NCI-H2107 (cell line): ENCODE data around the gene ELMOD1.

Experiments used
- DNase-seq: peaks from one replicate; lab custom pipeline; 2025; lab: John Stamatoyannopoulos, UW

ELMOD1 gene

DNA sequence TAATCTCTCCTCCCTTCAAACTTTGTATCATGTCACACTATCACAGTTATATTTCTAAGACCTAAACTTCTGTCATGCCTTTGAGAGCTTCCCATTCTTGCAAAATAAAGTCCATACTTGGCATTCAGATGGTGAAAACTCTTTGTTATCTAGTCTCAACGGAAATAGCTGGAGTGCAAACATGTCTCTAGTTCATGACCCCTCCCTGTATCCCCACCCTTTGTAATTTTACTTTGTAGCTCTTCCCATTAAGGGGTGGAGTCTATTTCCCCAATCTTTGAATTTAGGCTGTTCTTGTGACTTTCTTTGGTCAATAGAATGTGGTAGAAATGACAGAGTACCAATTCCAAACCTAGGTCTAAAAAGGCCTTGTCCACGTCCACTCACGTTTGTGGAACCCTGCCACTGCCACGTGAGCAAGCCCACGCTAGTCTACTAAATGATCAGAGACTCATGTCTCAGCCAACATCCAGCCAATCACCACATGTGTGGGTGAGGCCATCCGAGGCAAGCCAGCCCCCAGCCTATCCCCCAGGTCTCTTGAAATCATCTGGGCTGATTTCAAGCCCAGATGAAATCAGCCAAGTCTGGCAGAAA lies 97.5 kb downstream of the ELMOD1 start:
- no peak for DNase-seq

DNA sequence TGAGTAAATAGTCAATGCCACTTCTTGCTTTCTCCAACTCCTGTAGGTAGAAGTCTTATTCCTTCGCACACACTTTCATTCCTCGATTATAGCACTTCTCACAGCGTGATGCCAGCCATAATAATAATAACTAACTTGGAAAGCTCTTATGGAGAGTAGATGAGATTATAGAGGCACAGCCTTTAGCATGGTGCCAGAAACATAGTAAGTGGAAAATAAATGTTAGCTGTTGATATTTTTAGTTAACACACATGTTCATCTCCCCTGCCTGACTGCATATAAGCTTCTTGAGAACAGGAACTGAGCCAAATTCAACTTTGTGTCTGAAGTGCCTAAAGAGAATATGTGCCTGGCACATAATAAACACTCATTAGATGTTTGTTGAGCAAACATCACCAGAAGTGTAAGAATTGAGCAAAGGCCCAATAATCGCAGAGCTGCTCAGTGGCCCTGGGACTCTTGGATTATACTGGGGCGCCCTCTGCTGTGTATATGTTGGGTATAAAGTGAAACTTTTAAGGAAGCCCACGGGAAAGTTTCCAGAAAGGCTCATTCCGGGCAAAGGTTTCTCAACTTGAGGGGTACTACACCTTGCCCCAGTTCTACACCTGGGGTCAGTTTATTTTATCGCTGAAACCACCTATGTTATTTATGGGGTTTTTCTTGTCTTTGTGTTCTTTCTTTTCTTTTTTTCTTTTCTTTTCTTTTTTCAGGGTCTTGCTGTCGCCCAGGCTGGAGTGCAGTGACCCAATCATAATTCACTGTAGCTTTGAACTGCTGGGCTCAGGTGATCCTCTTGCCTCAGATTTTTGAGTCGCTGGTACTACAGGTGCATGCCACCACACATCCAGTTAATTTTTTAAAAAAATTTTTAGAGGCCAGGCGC lies 98.6 kb downstream of the ELMOD1 start:
- DNase-seq, result no peak

DNA sequence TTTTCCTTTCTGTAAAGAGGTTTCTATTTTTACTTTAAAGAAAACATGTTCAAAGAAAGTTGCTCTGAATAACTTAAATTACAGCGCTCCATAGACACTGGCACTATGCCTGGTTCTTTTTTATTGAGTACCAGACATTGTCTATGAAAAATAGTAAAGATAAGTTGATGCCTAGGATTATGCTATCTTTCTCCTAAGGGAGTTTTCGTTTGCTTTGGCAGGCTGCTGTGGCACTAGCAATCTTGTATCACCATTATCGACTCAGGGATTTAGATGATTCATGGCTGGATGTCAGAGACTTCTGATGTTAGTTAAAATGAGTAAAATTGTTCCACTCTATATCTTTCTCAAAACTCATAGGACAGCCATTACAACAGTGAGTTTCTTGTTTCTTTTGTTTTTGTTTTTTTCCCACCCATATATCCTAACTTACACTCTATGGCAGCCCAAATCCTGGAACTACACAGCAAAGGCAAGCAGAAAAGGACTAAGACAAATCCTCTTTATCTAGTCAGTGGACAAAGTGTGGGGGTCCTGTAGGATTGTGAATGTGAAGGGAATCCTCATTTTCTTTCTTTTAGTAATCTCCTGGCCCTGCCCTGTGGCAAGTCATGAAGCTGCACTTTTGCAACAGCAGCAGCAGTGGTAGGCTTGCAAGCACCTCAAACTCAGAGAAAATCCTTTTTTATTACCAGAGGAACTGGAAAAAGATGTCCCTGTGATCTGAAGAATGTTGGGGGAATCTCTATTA lies 100.2 kb downstream of the ELMOD1 start:
- DNase-seq, result no peak

DNA sequence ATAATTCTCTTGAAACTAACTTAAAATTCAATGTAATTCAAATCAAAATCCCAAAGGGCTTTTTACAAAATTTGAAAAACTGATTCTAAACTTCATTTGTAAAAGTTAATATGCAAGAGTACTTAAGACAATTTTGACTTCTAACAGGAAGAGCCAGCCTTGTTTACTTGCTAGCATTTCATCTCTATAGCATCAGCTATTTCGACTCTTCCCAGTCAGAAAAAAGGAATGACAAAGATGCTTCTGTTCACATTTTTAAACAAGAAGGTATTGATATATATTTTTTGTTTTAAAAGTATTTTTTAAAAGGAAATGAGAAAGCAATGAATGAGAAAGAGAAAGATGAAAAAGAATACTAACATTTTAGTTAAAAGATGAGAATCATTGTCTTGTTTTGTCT lies 104.5 kb downstream of the ELMOD1 start:
- no peak for DNase-seq

DNA sequence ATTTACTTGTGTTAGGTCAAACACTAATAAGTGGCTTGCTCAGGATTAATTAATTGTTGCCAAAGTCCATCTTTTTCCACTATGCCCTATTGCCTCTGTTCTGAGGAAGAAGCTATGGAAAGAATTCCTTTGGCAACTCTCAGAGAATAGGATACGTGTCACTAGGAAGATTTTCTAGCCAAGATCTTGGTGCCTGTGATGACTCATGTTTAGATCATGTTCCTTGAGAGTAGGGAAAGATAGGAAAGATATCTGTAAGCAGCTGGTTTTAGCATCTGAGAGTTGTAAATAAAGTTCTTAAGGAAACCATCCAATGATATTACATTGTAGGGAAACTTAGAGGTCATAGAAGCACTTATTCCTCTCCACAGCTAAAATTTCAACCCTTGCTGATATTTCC lies 105.2 kb downstream of the ELMOD1 start:
- DNase-seq, result no peak

DNA sequence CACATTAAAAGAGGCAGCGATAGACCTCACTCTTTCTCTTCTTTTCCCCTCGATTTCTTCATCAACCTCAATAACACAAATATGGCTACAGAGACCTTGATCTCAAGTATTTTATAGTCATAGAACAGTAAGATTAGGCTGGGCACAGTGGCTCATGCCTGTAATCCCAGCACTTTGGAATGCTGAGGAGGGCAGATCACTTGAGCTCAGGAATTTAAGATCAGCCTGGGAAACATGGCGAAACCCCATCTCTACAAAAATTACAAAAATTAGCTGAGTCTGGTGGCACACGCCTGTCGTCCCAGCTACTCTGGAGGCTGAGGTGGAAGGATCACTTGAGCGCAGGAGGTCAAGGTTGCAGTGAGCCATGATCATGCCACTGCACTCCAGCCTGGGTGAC lies 106.3 kb downstream of the ELMOD1 start:
- no peak for DNase-seq

DNA sequence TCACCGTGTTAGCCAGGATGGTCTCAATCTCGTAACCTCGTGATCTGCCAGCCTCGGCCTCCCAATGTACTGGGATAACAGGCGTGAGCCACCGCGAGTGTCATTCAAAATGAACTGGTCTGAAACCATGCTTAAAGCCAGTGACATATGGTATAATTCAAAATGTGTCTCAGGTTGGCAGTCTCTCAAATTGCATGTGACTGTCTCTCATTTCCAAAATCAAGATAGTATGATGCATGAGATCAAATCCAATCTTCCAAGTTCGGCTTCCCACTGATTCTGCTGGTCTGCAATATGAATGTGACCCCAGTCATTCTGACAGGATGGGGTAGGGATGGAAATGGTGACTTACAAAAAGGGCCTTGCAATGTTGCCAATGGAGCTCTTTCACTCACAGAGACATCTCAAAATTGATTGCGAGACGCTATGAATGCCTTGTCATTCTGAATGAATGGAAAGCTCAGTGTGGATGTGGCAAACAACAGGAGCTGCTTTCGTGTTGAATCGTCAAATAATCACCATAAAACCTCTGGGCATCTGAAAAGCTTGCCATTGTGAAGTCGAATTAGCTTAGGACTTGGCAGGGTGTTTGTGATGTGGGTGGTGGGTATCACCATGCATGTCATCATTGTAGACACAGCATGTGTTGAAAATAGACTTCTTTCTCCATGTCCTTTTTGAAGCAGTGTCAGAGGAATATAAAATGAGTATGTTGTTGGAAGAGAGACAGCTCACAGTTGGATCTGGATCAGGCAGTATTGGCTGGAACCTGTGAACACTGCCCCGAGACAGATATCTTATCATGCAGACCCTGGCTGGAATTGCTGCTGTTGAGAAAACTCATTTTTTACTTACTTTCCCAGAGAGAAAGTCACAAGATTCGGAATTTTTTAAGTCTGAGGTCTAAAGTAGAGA lies 108.7 kb downstream of the ELMOD1 start:
- DNase-seq, result no peak

DNA sequence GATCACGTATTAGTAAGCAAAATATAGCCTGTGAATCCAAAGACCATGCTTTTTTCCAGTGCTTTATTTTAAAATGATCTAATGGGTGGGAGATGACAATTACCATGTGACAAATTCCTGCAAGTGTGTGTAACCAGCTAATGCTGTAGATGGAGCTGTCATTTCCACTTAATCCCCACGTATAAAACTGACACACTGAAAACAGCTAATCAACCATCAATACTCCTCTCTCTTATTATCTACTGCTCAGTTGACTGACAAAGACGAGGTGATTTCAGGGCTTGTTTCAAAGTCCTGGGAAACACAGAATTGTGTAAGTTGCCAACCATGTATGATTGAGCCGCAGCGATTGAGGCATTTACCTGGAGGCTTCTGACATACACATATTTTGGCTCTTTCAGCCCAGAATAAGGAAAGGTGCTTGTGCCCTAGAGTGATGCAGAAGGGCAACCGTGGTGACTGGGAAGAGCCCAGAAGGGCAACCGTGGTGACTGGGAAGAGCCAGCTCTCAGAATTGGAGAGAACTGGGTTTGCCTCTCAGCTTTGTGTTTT lies 111.2 kb downstream of the ELMOD1 start:
- no peak for DNase-seq

DNA sequence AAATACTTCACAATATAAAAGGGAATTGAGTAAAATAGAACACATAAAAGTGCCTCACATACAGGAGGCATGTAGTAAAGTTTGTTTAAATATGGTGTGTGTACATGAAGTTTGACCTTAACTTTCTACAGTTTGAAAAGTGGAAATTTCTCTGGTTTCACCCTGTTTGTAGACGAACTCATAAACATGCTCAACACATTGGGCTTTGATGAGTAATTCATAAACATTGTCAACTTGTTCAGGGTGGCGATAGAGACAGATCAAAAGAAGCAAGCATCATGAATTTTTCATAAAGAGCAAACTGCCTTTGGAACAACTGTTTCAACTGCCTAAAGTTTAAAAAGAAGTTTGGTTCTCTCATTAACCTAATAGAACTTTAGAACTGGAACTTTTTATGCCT lies 111.8 kb downstream of the ELMOD1 start:
- no peak for DNase-seq

DNA sequence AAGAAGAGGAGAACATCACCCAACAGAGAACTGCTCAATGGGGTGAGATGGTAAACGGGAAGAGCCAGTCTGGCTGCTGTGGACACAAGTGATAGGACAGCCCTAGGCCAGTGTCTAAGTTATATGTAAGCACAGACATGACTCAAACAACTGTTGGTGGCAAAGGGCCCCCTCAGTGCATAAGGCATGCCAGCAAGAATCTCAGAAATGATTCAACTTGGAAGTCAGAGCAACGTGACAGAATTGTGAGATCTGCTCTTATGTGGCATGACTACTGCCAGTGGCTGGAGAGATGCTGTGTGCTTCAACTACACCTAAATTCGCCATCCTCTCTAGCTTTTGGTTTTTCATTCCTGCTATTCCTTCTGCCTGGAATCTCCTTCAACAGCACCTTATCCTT lies 113.5 kb downstream of the ELMOD1 start:
- DNase-seq, result no peak

DNA sequence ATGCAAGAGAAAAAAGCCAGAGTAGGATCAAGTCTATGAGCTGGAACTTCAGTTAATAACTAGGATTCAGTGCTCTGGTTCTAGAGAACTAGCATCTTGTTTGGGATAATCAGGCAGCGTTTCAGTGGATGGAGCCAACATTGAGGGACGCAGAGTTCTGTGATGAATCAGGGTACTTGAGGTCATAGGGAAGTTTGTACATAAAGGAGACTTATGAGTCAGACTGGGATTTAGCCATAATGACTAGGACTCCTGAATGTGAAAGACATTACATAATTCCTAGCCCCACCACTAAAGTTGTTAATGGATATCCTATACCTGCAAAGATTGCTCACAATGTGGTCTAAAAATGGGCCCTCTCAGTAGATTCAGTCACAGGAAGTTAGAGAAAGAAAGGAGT lies 114.1 kb downstream of the ELMOD1 start:
- no peak for DNase-seq

DNA sequence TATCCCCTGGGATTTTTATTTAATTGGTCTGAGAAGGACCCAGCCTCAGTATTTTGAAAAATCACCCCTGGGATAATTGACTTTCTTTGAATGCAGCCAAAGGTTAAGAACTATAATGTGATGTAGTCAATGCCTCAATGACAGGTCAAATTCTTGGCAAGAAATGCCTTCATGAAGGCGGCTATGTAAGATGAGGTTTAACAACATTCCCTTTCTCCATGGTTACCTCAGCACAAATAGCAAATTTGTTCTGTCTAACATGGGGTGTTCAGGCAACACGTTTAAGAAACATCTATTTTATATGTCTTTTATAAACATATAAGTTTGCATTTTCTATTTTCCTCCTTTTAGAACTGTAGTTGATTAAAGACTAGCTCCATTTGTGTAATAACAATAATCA lies 115.6 kb downstream of the ELMOD1 start:
- no peak for DNase-seq

DNA sequence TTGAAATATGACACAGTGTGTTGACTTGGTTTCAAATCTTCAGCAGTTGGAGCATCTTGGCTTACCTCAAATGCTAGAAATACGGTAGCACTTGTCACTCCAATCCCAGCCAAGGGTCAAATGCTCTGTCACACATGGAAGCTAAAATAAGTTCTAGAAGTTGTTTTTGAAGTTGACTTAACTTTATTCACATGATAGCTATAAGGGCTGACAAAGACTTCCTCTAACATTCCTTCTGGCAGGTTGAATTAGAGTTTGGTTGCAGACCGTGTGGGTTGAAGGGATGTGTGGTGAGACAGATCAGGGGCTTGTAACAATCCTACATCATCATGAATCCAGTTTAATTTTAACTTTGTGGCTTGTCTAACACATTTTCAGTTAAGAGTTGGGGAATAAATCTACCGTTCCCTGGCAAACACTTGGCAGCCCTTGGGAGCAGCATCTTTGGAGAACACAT lies 116.3 kb downstream of the ELMOD1 start:
- DNase-seq, result no peak

DNA sequence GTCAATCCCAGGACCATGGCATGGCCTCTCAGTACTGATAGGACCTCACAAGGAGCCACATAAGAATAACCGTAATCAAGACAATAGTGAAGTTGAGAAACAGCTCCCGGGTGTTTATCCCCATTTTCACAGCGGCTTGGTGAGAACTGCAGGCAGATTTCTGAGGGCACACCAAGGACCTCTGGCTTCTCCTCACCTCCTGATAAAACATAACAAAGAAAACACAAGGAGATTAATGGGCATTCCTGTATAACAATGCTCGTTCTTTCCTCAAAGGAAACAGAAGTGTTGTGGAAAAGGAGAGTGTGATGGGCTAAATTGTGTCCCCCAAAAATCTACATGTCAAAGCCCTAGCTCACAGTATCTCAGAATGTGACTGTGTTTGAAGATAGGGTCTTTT lies 116.9 kb downstream of the ELMOD1 start:
- DNase-seq, result no peak

DNA sequence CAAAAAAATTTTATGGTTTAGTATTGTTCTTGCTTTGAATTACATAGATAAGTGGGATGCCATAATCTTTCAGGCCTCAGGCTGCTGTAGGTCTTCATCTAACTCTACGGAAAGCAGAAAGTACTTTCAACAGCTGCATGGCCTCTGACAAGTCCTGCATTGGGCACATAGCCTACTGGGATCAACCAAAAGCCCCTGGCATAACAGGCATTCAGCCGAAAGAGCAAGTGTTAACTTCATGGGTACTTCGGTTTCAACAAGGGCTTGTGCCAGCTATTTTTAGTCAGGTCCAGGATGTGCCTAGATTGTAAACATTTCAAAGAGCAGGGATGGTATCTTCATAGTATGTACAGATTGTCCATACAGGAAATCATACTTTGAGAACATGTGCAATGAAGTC lies 117.8 kb downstream of the ELMOD1 start:
- no peak for DNase-seq

DNA sequence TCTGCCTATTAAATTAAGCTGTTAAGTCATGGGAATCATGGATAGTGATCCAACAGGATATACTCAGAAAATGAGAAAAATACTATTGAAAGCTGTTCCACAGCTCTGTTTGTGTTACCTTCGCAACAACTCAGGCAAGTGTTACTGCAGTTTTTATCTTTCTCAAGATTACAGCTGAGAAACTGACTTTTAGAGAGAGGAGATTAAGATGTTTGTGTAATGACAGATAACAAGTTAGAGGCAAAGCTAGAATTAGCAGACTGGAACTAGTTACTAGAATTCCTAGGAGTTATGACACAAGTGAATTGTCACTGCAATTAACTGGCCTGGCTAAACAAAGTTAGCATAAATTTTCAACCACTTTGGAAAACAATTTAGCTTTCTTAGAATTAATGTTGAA lies 119.4 kb downstream of the ELMOD1 start:
- DNase-seq, result no peak

DNA sequence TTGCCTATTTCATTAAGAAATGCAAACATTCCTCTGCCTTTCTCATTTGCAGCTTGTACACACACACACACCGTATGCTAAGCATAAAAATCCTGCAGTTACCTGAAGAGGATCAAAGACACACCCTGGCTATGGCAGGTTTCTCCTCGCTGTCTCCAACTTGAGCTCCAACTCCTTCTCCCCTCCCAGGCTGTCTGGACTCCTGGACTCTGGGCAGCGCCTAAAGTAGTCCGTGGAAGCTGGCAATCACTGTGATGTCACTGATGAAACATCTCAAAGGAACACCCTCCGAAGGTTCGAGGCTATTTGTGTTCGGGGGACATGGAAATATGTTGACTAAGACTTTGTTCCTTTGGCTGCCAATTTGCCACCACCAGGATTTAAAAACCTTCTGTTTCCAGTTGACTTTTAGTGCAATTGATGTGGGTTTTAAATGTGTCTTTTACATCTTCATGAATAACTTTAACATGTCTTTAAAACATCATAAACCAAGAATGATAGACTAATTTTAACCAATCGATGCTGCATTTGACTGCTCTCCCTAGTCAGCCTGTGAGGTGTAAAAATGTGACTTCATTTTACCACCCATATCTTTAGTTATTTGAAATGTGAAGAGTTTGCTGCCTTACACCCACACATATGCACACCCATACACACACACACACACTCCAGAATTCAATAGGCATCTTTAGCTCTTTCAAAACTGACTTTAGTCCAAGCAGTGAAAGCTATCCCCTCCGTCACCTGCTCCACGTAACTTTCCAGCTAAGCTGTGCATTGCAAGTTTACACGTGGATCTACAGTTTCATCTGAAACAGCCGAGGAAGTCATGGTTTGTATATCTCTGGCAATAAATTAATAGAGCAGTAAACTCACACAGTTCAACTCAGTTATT lies 121.2 kb downstream of the ELMOD1 start, which contains the start of gene SLN:
Gene SLN (minus strand): TSS at position 196 of the 895 bp plus-strand sequence.
- DNase-seq, result no peak

DNA sequence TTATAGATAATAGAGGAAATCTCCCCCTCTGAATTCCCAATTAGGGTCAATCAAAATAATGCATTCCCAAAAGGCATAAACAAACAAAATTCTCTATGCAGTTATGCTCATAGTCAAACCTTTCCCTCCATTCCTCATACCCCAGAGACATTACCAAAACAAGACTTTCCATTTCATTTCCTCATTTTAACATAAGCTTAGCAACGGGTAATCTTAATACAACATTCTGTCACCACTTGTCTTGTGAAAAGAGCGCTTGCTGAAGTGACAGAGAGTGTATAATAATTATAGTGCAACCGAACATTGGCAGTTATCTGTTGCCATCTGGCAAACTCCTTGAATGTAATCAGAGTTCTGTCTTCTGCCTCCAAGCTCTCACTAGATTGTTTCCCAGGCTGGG lies 122.1 kb downstream of the ELMOD1 start:
- DNase-seq, result no peak
